ENCODE measurements around the gene PREX1.

Gene PREX1

DNA sequence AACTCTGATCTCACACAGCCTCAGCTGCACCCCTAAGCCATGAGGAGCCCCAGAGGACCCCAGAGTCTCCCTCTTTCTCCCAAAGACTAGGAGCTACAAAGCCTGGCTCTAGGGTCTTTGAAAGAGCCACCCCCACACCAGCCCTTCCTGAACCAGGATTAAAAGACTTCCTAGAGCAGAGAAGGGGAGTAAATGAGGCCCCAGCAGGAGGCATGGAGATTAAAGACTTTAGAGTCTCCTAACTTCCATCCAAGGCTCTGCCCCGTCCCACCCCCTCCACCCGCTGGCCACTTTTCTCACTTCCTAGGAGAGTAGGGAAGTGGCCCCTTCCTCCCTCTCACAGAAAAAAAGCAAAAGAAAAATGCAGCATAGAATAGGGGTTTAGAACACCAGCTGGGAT lies 1.7 kb downstream of the PREX1 start:
- DNase-seq (ENCODE audit: low read depth in 3 of 3), result no peak

DNA sequence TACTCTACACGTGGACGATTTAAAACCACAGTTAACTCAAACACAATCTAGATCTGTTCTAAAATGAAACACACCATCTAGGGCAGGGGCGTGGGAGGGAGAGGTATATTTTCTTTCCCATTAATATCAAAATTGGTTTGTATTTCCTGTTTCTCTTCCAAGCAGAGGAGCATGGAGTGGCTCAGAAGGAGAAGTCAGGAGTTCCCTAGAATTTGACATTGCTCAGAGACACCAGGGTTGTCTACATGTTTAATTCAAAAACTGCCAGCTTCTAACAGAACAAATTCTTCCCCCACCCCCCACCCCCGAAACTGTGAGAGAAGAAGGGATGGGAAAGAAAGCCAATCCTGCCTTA lies 2.3 kb downstream of the PREX1 start:
- DNase-seq (ENCODE audit: low read depth in 3 of 3), result no peak

DNA sequence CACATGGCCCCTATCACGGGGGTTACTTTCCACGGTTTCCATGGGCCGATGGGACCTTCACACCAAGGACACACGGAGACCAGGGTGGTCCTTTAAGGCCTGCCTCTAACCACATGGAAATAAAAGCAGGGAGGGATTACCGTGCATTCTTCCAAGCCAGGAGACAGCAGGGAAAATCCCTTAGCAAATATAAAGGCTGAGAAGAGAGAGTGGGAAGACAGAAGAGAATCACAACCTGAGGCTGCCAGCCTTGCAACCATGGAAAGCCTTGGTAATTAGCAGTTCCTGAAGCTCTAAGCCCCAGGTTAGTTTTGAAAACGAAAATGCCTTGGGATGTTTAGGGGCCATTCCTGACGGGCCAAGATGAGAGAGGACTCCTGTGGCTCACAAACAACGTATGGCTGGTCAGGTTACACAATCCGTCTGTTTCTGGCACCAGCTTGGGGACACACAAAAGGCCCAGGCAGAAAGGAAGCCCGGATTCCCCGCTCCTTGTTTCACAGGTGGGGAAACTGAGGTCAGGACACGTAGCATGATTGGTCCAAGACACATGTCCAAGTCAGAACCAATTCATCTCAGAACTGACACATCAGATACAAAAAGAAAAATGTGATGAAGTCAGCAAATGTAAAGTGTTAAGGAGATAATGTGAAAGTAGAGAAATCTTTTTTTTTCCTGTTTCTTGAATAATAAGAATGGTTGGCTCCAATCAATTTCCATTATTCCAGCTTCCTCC lies 2.8 kb downstream of the PREX1 start:
- no peak for DNase-seq (ENCODE audit: low read depth in 3 of 3)

DNA sequence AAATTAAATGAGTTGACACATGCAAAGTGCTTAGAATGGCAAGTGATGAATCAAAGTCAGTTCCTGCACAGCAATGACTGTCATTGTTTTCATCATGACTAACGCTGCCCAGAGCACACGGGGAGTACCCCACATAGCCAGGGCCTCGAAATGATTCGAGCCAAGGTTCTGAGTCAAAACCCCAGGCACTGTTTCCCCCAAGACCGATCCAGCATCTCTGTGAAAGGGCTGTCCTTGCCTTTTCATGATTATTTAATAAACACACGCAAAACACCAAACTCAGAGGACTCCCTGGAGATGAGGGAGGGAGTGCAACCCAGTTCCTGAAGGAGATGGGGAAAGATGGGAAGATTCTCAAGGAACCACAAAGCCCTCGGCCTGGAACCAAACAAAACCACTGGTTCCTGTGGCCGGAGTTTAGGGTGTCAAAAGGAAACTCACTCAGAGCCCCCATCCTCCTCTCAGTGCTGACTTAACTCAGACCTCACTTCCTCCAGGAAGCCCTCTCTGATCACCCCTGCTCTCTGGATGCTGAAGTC lies 3.8 kb downstream of the PREX1 start:
- DNase-seq (ENCODE audit: low read depth in 3 of 3), result peak; percentile 49 to 68 (median 61)

DNA sequence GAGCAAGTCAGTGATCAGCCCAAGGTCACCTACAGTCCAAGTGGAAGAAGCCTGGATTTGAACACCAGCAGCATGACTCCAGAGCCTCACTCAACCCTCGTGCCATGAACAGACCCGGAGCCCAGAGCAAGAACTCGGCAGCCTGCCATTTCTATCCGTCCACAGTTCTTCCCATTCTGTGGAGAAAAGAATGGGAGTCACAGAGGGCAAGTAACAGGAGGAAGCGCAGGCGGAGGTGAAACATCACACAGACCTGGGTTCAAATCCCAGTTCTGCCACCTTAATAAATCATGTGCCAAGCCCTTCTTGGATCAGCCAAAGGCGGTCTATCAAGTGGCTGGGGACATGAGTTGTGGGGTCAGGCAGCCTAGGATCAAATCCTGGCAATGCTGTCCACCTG lies 4.3 kb downstream of the PREX1 start:
- no peak for DNase-seq (ENCODE audit: low read depth in 3 of 3)

DNA sequence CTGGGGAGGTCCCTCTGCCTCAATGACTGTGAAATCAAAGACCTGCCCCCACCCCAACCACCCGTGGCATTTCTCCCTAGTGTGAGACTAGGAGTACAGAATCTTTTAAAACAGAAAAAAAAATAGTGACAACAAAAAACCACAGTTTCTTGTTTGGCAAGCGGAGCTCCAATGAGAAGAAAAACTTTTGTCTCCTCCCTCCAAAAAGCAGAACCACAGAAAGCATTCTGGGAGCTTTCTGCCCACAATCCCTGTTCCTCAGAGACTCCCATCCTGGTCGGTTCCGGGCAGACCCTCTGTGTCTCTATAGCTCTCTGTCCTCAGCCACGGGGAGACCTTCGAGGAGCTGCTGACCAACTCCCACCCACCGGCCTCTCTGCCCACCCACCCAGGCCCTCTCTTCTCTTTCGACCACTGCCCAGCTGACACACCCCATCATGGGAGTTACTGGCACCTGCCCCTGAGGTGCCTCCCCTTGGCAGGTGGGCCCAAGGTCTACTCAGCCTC lies 4.9 kb downstream of the PREX1 start:
- DNase-seq (ENCODE audit: low read depth in 3 of 3), result no peak

DNA sequence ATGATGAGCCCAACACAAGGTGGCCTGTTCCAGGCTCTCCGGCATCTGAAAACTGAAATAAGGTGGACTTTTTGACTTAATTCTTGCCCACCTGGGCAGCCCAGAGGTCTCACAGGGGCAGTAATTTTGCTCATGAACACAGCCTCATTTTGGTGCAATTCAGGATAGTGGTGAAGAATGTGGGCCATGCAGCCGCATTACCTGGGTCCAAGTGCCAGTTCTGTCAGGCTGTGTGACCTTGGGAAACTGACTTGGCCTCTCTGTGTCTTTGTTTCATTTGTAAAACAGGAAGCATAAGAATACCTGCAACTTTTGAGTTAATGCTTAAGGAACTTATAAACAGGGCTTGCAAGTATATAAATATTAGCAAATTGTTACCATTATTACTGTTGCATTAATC lies 5.6 kb downstream of the PREX1 start:
- no peak for DNase-seq (ENCODE audit: low read depth in 3 of 3)

DNA sequence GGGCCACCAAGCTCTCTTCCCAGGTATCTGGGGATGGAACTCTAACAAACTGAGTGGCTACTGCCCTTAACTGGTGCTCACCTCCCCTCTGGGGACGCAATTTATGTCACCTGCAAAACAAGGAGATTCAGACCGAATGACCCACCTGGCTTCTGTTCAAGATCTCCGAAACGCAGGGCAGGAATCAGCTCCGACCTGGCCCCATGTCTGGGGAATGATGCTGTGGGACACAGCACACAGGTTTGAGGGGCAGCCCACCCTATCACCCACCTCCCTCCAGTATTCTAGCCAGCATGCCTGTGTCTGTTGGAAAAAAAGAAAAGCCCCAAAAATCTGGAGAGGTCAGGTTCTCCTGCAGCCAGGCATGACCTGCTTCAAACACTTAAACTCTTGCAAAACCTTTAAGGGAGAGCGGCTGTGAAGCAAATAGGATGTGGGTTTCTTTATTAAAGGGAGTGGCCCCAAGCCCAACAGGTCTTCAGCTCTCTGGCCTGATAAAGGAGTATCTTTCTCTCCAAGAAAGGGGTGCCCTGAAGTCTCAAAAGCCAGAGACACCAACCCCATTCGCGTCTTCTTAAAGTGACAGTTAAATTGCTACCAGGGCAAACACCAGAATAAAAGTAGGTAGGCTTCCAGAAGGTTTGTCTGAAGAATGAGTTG lies 6.4 kb downstream of the PREX1 start:
- DNase-seq (ENCODE audit: low read depth in 3 of 3), result no peak

DNA sequence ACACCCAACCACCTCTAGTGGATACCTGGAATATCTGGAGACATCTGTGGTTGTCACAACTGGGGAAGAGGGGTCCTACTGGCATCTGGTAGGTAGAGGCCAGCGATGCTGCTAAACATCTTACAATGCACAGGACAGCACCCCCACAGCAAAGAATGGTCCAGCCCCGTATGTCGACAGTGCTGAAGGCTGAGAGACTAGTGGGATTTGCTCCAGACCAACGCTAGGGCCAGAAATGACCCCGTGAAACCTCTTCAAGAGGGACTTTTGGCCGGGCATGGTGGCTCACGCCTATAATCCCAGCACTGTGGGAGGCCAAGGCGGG lies 7.2 kb downstream of the PREX1 start:
- DNase-seq (ENCODE audit: low read depth in 3 of 3), result no peak

DNA sequence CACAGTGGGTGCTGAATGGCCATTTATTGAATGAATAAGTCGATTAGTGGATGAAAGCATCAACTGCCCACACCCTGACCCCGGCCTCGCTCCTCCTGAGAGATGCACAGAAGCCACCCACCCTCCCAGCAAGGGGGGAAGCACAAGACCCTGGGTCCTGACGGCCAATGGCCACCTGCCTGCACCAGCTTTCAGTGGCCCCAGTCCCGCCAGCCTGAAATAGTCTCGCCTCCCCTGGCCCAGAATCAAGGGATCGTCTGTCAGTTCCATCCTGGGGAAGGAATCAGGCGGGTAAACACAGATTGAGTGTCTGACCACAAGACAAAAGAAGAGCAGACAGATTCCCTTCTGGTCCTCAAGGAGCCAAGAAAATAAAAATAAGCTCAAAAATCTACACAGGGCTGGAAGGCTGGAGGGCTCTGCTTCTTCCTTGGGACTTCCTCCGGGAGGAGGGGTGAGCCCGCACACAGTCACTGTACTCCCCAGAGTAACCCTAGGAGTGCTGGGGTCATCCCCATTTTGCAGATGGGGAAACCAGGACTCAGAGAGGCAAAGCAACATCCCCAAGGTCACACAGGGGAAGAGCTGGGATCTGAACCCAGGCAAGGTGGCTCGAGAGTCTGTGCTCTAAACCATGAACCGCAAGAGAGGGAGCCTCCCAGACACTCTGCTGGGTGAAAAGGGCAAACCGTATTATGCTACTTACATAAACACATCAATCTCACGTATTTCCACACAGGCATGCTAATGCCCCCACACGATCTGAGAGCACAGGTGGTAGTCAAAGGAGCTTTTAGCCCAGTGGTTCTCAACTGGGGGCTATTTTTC lies 7.8 kb downstream of the PREX1 start:
- no peak for DNase-seq (ENCODE audit: low read depth in 3 of 3)

DNA sequence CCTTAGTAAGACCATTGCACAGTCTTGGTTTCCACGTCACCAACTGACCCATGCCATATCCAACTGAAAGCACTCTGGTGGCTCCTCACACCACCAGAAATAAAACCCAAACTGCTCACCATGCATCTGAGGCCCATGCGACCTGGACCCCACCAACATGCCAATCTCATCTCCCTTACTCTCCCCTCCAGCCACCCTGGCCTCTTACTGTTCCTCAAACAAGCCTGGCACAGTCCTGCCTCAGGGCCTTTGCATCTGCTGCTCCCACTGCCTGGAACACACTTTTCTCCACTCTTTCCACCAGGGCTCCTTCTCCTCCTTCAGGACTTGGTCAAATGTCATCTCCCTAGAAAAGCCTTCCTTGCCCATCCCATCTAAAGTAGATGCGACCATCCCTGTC lies 8.7 kb downstream of the PREX1 start:
- DNase-seq (ENCODE audit: low read depth in 3 of 3), result no peak

DNA sequence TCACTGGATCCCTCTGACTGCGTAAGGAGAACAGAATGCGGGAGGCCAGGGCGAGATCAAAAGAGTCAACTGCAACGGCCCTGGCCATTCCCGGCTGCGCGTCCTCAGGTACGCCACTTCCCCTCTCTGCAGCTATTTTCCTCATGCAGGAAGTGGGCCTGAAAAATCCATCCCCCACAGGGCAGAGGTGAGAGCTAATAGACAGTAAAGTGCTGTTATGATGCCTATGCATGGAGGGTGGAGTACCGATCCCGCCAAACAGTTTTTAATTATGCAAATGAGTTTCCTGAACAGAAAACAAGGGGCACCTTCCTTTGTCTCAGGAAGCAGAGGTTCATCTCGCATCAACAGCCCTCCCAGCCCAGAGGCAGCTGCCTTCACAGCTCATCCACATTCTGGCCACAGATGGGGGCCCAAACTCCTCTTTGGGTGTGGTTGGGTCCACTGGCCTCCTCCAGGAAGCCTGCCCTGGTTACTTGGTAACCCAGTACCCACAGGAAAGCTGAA lies 9.3 kb downstream of the PREX1 start:
- DNase-seq (ENCODE audit: low read depth in 3 of 3), result no peak

DNA sequence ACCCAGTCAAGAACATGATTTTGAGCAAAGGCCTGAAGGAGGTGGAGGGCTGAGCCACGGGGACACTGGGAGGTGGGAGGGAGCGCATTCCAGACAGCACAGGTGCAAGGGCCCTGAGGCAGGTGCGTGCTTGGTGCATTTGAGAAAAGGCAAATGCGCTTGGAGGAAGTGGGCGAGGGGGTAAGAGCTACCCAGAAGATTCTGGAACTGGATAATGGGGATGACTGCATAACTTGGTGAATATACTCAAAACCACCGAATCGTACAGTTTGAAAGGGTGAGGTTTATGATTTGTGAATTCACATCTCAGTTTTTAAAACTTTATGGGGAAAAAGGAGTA lies 9.8 kb downstream of the PREX1 start:
- no peak for DNase-seq (ENCODE audit: low read depth in 3 of 3)

DNA sequence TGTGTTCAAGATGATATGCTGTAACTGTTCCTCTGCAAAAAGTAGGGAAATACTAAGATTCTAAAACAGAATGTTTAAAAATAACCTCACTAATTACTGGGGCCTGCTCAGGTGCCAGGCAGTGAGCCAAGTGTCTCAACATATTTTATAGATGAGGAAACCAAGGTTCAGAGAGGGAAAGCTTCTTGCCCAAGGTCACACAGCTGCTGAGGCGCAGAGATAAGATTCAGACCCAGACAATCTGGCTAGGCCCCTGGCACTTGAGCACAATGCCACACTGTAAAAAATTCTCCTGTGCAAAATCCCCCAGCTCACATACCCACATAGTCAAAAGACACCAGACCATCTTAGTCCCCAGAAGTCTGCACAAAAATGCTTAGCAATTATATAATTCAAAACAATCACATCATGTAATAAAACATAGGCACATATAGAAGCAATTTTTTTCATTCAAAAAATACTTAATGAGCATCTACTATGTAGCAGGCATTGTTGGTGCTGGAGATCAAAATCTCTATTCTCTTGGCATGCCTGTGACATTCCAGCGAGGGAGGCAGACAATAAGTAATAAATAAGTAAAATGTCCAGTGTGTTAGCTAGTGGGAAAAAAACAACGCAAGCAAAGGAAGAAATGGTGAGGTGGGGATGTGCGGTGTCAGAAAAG lies 10.3 kb downstream of the PREX1 start:
- DNase-seq (ENCODE audit: low read depth in 3 of 3), result no peak

DNA sequence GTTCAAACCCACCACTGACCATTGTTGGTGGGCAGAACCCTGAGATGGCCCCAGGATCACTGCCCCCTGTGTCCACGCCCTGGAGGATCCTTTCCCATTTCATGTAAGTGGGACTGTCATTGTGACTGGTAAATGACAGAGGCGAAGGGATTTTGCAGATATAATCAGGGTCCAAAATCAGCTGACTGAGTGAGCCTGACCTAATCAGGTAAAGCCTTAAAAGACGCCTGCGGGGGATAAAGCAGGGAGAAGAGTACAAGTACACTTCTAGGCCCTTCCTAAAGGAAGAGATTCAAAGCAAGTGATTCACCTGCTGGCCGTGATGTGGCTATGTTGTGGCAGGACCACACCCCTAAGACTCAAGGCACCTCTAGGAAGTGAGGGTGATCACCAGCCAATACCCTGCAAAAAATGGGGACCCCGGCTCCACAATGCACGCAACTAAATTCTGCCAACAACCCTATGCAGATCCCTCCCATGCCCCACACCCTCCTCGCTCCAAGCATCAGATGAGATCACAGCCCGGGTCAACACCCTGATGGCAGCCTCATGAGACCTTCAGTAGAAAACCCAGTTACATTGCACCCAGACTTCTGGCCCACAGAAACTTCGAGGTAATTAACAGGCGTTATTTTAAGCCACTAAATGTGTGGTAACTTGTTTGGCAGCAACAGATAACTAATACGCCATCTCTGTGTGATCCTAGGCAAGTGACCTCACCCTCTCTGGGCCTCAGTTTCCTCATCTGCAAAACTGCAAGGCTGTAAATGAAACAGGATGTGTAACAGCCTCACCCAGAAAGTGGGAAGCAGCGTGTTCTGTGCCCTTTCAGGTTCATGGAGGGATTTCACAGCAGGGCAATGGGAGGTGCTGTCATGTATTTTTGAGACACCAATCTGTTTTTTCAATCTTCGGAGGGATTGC lies 11.3 kb downstream of the PREX1 start:
- DNase-seq (ENCODE audit: low read depth in 3 of 3), result no peak

DNA sequence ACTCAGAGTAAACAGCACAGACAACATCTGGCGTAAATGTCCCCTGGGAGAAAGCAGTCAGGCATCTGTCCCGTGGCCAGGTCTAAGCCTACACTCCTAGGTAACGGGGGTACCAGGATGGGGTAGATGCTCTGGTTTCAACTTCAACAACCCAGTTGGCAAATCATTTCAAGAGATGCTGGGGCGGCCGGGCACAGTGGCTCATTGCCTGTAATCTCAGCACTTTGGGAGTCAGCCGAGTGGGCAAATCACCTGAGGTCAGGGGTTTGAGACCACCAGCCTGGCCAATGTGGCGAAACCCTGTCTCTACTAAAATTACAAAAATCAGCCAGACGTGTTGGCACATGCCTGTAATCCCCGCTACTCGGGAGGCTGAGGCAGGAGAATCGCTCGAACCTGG lies 12.3 kb downstream of the PREX1 start:
- no peak for DNase-seq (ENCODE audit: low read depth in 3 of 3)

DNA sequence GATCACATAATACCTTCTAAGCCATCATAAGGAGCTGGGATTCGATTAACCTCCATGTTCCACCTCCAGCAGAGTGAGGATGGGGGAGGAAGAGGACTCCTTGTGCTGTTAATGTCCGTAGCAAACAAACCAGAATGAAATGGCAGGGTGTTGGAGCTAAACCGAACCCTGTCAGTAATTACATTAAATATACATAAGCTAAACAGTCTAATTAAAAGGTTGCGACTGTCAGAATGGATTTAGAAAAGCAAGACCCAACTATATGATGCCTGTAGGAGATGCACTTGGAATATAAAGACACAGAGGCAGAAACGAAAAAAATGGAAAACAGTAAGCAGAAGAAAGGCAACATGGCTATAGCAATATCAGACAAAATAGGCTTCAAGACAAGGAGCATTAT lies 13.2 kb downstream of the PREX1 start:
- no peak for DNase-seq (ENCODE audit: low read depth in 3 of 3)

DNA sequence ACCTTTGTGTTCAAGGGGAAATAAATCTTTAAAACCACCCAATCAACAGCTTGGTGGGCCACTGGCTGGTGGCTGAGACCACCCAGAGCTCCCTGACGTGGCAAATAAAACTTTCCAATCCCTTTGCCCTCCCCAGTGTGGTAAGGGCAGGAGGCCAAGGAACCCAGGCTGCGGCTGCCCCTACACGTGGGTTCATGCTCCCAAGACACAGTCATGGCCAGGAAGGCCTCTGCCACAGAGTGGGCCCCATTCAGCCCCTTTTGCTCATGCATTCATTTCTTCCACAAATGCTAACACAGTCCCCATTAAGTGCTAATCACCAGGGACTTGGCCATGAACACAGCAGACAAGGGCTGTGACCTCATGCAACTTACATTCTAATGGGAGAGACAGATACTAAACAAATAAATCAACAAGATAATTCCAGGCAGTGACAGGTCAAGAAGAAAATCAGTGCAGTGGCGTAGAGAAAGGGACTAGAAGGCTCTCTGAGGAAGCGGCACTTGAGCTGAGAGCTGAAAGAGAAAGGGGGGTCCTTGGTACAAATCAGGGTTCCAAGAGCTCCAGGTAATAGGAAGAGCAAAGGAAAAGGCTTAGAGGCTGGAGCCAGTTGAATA lies 13.8 kb downstream of the PREX1 start:
- DNase-seq (ENCODE audit: low read depth in 3 of 3), result no peak

DNA sequence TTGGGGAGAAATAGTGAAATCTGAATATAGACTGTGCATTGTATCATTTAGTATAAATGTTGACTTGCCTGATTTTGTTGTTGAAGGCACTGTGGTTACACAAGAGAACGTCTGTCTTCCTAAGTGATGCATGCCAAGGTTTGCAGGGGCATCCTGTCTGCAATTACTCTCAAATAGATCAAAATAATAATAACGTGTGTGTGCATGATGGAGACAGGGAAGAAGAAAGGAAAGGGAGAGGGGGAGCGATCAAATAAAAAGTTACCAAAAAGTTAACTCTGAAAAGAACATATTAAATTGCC lies 14.4 kb downstream of the PREX1 start:
- no peak for DNase-seq (ENCODE audit: low read depth in 3 of 3)

DNA sequence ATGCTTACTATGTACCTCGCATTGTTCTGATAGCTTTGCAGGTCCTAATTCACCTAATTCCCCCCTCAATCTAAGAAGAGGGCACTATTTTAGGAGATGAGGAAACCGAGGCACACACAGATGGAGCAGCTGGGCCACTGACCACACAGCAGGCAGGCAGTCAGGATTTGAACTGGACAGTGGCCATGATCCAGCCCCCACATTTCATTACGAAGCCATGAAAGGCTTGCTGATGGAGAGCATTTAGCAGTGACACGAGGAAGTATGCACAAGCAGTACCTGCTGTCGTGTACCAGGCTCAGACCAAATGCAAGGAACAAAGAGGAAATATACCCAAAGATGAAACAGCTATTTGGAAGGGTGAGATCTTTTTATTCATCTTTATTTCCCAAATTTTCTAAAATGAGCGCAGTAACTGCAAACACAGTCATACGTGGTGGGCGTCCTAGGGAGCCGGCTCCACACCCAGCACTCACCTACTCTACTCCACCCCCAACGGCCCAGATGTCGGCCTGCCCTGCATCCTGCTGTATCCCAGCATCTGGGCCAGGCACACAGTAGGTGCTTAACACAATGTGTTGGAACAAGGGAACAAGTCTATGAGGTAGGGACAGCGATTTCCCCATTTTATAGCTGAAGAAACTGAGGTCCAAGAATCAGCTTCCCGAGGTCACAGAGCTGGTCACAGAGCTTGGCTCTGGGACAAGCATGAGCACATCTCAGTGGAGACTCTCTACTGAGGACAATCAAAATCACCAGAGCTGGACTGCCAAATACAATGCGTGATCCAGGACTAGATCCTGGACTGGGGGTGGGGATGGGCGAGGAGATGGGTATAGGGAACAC lies 15.0 kb downstream of the PREX1 start:
- DNase-seq (ENCODE audit: low read depth in 3 of 3), result no peak

Measured in stimulated activated CD4-positive, alpha-beta T cell treated with anti-CD3 and anti-CD28 coated beads, TNF-alpha, amount 100 ng/mL, for 48 hours (primary cell).